Measurements from ENCODE around the gene AXDND1. TPM values are rescaled to one million over a fixed set of nuclear protein-coding genes. Genes with fewer than 3 reads are reported as not detected.
"Not testable (repeated sequence)": the region's sequence is repeated elsewhere in the genome, so short reads cannot be mapped to it uniquely, and the experiment has no call there.

AXDND1 gene
- total RNA-seq, 1 donor from 2014 or later: not detected

- no peak for DNase-seq (ENCODE audit: low spot score)
Measured at GRCh38 chr1:179474713-179475112, 108.9 kb downstream of the AXDND1 start.

DNA sequence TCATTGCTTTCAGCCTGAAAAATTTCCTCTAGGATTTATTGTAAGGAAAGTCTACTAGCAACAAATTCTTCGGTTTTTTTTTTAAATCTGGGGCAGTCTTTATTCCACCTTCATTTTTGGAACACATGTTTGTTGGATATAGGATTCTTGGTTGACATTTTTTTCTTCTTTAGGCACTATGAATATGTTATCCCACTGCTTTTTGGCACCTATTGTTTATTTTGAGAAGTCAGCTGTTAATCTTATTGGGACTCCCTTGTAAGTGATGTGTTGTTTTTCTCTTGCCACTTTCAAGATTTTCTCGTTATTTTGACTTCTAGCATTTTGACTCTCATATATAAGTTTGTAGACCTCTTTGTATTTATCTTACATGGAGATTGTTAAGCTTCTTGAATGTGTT is 110.7 kb downstream of the AXDND1 start:
- no peak for DNase-seq (ENCODE audit: low spot score)

- no peak for DNase-seq (ENCODE audit: low spot score)
Measured at GRCh38 chr1:179478370-179478769, 112.6 kb downstream of the AXDND1 start.

DNA sequence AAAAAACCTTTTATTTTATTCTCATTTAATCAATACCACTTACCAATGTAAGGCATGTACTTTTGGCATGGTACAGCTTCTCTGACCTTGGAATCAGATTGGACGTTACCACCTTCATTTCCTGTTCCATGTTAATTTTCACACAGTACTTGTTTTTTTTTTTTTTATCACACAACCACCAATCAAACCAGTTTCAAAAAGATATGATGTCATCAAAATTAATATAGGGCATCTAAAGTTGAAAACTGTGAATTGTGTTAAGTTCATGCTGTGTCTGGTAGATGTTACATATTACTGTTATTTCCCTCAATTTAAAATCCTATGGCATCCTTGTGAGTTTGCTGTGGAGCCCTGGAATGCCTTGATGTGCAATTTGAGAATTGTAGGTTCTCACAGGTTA is 124.8 kb downstream of the AXDND1 start:
- no peak for DNase-seq (ENCODE audit: low spot score)

- DNase-seq (ENCODE audit: low spot score): no peak
Measured at GRCh38 chr1:179493323-179493722, 127.6 kb downstream of the AXDND1 start.

GRCh38 chr1:179506199-179506598 is 140.4 kb downstream of the AXDND1 start:
- no peak for DNase-seq (ENCODE audit: low spot score)

- no peak for DNase-seq (ENCODE audit: low spot score)
Measured at GRCh38 chr1:179509384-179509783, 143.6 kb downstream of the AXDND1 start.

GRCh38 chr1:179510038-179510437 is 144.3 kb downstream of the AXDND1 start:
- no peak for DNase-seq (ENCODE audit: low spot score)

DNA sequence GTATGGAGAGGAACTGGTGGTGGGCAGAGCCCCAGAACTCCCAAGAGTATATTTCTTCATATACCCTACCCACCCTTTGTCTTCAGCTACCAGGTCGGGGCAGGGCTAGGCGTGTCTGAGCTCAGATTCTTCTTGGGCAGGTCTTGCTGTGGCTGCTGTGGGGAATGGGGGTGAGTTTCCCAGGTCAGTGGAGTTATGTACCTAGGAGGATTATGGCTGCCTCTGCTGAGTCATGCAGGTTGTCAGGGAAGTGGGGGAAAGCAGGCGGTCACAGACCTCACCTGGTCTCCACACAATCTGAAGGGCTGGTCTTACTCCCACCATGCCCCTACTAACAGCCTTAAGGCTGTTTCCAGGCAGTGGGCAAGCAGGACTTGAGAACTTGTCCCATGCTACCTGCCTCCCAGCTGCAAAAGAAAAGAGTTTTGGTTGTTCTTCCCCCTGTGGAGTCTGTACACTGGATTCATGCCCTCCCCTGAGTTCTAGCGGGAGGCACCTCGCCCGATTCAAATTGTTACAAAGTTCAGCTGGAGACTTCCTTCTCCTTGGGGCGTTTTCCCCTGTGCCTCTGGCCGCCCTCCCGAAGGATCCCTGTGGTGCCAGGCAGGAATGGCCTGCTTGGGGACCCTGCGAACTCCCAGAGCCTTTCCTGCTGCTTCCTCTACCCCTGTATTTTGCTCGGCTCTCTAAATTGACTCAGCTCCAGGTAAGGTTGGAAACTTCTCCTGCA is 151.4 kb downstream of the AXDND1 start:
- no peak for DNase-seq (ENCODE audit: low spot score)

DNA sequence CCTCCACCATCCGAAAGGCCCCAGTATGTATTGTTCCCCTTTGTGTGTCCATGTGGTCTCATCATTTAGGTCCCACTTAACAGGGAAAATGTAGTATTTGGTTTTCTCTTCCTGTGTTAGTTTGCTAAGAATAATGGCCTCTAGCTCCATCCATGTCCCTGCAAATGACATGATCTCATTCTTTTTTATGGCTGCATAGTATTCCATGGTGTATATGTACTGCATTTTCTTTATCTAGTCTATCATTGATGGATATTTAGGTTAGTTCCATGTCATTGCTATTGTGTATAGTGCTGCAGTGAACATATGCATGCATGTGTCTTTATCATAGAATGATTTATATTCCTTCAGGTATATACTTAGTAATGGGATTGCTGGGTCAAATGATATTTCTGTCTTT is 152.8 kb downstream of the AXDND1 start:
- DNase-seq (ENCODE audit: low spot score): not testable (repeated sequence)

DNA sequence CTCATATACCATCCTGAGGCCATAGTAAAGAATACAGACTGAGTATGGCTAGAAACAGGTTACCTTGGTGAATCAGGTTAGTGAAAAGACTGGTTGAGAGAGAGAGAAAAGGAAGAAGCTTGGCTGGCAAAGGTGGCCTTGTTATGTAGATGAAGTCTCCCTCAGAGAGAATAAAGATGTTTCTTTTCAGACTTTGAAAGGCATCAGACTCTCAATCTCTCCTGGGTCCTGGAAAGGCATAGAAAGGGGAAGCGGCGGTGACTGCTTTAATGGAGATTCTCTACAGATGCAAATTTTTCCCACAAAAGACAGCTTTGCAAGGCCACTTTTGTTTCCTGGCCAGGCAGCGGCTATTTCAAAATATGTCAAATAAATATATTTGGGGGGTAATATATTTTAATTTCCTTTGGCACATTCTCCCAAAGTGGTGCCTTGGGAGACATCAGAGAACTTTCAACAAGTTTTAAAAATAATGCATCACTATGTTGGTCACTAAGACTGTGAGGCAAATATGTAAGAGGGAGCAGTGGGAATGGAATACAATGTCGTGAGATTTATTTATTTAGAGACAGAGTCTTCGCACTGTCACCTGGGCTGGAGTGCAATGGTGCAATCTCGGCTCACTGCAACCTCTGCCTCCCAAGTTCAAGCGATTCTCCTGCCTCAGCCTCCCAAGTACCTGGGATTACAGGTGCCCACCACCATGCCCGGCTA is 163.9 kb downstream of the AXDND1 start:
- DNase-seq (ENCODE audit: low spot score): no peak

GRCh38 chr1:179530352-179530751 is 164.6 kb downstream of the AXDND1 start:
- no peak for DNase-seq (ENCODE audit: low spot score)

DNA sequence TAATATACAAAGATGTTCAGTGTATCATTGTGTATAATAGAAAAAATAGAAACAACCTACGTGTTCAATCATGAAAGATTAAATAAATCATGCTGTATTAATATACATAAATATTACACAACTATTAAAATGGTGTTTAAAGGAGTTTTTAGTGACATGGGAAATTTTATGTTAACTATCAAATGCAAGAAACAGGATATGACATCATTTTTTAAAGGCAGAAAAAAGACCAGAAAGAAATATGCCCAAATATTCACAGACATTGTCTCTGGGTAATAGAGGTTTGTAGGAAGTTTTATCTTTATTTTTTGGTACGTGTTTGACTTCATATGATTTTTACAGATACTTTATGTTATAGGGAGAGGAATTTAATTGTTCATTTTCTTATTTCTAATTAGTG is 176.0 kb downstream of the AXDND1 start:
- no peak for DNase-seq (ENCODE audit: low spot score)

- no peak for DNase-seq (ENCODE audit: low spot score)
Measured at GRCh38 chr1:179545321-179545720, 179.6 kb downstream of the AXDND1 start.

DNA sequence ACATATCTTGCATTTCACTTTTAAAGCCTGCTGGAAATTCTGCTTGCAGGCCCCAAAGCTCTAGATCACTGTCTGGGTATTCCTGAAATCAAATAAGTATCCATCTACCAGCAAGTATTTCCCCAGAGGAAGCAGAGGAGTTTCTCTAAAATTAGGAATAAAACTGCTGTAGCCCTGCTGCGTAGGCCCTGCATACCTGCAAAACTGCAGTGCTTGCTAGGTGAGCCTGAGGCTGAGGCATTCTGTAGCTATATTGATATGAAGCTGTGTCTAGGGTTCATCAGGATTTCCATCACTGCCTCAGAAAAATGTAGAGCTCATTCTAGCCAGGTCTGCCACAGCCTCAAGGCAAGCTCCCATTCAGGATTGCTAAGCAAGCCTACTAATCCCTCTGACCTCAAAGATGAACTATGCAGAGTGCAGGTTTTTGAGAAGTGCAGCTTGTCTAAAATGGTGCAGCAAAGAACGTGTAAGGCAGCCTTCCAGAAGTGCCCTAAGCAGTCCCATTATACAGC is 181.3 kb downstream of the AXDND1 start:
- DNase-seq (ENCODE audit: low spot score): no peak

DNA sequence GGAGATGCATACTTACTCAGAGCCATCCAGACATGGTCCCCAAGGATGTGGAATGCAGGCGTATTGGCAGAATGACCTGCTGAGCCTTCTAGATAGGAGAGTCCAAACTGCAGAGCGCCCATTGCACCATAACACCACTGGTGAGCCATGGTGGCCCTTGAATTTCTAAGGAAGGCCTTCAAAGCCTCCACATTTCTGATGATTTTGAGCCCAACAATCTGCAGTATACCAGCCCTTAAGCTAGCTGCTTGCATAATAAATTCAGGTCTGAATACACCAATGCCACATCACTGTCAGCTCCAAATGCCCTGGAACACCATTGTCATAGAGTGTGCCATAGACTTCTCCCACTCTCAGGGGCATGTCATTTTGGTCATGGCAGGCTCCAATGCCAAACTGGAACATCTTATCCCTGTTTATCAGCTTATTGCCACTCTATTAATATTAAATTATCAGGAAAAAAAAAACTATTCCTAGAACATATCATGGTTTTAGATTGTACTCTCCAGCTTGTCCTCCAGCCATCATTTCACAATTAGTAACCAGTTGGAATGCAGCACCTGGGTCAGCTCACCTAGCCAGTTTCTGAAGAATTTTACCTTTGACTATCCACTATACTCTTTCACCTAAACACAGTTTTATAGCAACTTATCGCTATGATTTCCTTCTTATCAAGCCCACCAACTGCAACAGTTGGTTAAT is 183.0 kb downstream of the AXDND1 start:
- no peak for DNase-seq (ENCODE audit: low spot score)

GRCh38 chr1:179549368-179549700 is 183.6 kb downstream of the AXDND1 start:
- no peak for DNase-seq (ENCODE audit: low spot score)

- no peak for DNase-seq (ENCODE audit: low spot score)
Measured at GRCh38 chr1:179550746-179551682, 185.2 kb downstream of the AXDND1 start.

DNA sequence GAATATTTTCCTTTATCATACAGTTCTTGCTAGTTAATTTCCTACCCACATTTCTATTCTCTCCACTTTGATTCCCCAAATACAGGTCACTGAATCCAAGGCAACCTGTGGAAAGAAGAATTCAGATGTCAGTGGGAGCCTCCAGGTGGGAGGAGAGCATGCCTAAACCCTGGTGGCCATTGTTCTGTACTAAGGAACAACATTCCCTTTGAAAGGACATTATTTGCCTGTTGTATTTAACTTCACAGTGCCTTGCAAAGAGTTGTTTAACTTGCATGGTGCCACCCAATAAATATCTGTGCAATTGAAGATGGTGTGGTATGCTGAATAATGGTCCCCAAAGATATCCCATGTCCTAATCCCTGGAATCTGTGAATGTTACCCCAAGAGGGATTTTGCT is 188.7 kb downstream of the AXDND1 start:
- no peak for DNase-seq (ENCODE audit: low spot score)

- no peak for DNase-seq (ENCODE audit: low spot score)
Measured at GRCh38 chr1:179558078-179558477, 192.3 kb downstream of the AXDND1 start.

Measured in mesenteric fat pad (tissue), 1 donor.